Right ventricle myocardium superior (tissue), 1 donor: ENCODE measurements around the gene VIM. TPM values are rescaled to one million over a fixed set of nuclear protein-coding genes. Genes with fewer than 3 reads are reported as not detected.

Source experiments
- ATAC-seq: fragments of 200-7000 bp; cut with Tn5 transposase; one replicate; pipeline ENCODE4 v1.9.1; 2020; ENCODE audit warnings: mild to moderate bottlenecking; ENCODE audit not compliant: poor library complexity
- DNase-seq: peaks from one replicate; pipeline ENCODE4 v3.0.0-alpha.2; 2020
- intact Hi-C: fragments of 100-400 bp; cut with DNase I; formaldehyde crosslinking; loops from one replicate; pipeline ENCODE4 v1.11.2; 2022
- total RNA-seq: library from RNA; stranded (reverse); fragmentation: NEBNext Ultra II Directional; extraction: Animal tissue kit (Norgen Biotek cat#: 25700); gene quantifications from one replicate; pipeline ENCODE4 v1.2.1, GENCODE V29; 2021
- donor health status: DM: no; HTN: yes; CAD: no; lungs with severe emphysema.

The VIM gene
- total RNA-seq, 1 donor from 2014 or later = 364 TPM

DNA sequence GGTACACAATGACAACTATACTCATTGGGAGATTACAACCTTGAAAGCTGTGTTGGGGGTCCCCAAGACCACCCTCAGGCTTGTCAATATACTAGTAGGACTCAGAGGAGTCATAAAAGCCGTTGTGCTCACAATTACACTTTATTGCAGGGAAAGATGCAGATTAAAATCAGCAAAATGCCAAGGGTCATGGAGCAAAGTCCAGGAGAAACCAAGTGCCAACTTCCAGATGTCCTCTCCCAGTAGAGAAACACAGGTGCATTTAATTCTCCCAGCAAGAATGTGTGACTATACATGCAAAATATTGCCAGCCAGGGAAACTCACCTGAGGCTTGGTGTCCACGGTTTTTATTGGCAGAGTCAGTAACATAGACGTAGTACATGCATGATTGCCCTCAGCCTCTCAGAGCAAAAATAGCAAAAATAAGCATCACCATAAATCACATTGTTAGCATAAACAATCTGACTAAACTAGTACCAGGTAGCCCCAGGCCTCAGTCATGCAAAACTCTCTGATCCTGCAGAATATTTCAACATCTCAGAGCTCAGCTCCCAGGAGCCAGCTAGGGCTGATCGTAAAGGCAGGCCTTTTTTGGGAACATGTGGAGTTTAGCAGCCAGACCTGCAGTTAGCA is 50.7 kb downstream of the VIM start:
- DNase-seq (no peak), ATAC-seq (no peak)
- intact Hi-C loops = no loop called here

DNA sequence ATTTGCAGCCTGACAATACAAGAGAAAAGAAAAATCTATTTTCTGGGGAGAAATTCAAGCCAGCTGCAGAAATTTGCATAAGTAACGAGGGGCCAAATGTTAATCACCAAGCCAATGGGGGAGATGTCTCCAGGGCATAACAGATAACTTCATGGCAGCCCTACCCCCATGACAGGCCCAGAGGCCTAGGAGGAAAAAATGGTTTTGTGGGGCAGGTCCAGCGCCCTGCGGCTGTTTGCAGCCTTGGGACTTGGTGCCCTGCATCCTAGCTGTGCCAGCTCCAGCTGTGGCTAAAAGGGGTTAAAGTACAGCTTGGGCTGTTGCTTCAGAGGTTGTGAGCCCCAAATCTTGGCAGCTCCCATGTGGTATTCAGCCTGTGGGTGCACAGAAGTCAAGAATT is 54.3 kb downstream of the VIM start:
- intact Hi-C loops = no loop called here
- ATAC-seq (no peak), DNase-seq (no peak)

DNA sequence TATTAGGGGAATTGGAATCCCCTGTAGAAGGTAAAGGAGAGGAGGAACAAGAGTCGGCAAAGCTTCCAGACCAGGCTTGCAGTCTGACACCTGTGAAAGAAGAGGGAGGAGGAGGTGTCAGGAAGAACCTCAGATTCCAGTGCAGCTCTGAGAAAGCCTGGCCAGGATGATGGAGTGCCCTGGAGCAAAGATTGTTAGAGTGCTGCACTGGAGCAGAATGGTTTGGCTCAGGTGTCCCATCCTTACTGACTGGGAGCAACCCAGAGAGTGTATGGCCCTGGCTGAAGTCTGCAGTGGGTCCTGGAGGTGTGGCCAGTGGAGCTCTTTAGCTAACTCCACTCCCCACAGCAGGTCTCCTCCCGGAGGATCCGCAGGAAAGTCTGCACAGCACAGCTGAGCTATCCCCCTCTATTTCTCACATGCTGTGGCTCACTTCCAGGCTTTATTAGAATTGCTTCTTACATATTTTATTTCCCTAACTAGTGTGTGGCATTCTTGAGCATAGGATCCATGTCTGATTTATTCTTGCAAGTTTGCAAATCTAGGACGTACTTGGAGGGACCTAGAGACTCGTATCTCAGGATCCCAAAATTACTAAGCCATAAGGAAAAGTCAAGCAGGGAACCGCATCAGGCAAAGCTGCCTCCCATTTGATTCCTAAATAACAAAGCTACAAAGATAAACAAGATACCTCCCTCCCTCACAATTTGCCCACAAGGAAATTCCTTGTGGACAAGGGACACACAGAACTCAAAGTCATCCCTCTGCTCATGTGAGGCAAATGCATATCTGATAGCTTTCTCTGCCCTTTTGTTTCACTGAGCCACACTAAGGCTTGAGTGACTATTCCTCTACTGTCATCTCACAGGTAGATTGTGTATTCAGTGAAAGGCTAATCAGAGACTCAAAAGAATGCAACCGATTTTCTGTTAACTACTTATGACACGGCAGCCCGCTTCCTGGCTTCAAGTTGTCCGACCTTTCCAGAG is 58.8 kb downstream of the VIM start:
- ATAC-seq = no peak
- intact Hi-C loops = no loop called here
- DNase-seq = no peak

Other genes with a start within 250 kb of the VIM start
- gene CUBN, start 98.4 kb upstream of the VIM start, total RNA-seq = 0.22 TPM
- gene TRDMT1, start 26.6 kb upstream of the VIM start, total RNA-seq = 4.5 TPM
- gene ST8SIA6, start 226.4 kb downstream of the VIM start, total RNA-seq = 6.3 TPM